GM11168 (cell line): ENCODE data around the gene PFKFB3.
"Not testable (repeated sequence)": the region's sequence is repeated elsewhere in the genome, so short reads cannot be mapped to it uniquely, and the experiment has no call there.

Experiments used
- in situ Hi-C: fragments of 300-500 bp; cut with MboI; formaldehyde crosslinking; loops from one replicate; pipeline ENCODE4 v1.12.0; 2022; ENCODE audit warnings: low sequenced_read_pairs; ENCODE audit not compliant: unreplicated experiment

PFKFB3 gene

GRCh38 chr10:6256439-6256838 is 53.7 kb downstream of the PFKFB3 start:
- in situ Hi-C loops = no loop called here

GRCh38 chr10:6259153-6259552 is 56.4 kb downstream of the PFKFB3 start:
- in situ Hi-C loops = no loop called here

GRCh38 chr10:6260843-6261242 is 58.1 kb downstream of the PFKFB3 start:
- in situ Hi-C loops = no loop called here

- in situ Hi-C loops = no loop called here
These were observed 65.2 kb downstream of the PFKFB3 start for GRCh38 chr10:6267941-6268340.

GRCh38 chr10:6269432-6269831 is 66.7 kb downstream of the PFKFB3 start:
- in situ Hi-C loops = no loop called here

- in situ Hi-C loops = no loop called here
These were observed 67.5 kb downstream of the PFKFB3 start for GRCh38 chr10:6269953-6270867.

GRCh38 chr10:6270951-6271350 is 68.2 kb downstream of the PFKFB3 start:
- in situ Hi-C loops = no loop called here

- in situ Hi-C loops = no loop called here
These were observed 68.9 kb downstream of the PFKFB3 start for GRCh38 chr10:6271663-6272062.

- in situ Hi-C loops = no loop called here
These were observed 69.4 kb downstream of the PFKFB3 start for GRCh38 chr10:6272126-6272525.

- in situ Hi-C loops = no loop called here
These were observed 70.6 kb downstream of the PFKFB3 start for GRCh38 chr10:6273351-6273750.

GRCh38 chr10:6274040-6274439 is 71.3 kb downstream of the PFKFB3 start:
- in situ Hi-C loops = no loop called here

- in situ Hi-C loops = no loop called here
These were observed 71.8 kb downstream of the PFKFB3 start for GRCh38 chr10:6274484-6274883.

- in situ Hi-C loops = no loop called here
These were observed 72.6 kb downstream of the PFKFB3 start for GRCh38 chr10:6275022-6275997.

- in situ Hi-C loops = no loop called here
These were observed 73.6 kb downstream of the PFKFB3 start for GRCh38 chr10:6276356-6276755.

- in situ Hi-C loops = no loop called here
These were observed 75.9 kb downstream of the PFKFB3 start for GRCh38 chr10:6278519-6279120.

- in situ Hi-C loops = no loop called here
These were observed 77.0 kb downstream of the PFKFB3 start for GRCh38 chr10:6279540-6280267.

GRCh38 chr10:6280291-6280690 is 77.6 kb downstream of the PFKFB3 start:
- in situ Hi-C loops = no loop called here

GRCh38 chr10:6282454-6282958 is 79.8 kb downstream of the PFKFB3 start:
- in situ Hi-C loops = no loop called here

GRCh38 chr10:6283655-6284054 is 80.9 kb downstream of the PFKFB3 start:
- in situ Hi-C loops = no loop called here

GRCh38 chr10:6290621-6291020 is 87.9 kb downstream of the PFKFB3 start:
- in situ Hi-C loops = not testable (repeated sequence)
